NT2/D1 (cell line): Measurements from ENCODE around the gene PSD.

Source experiments
- DNase-seq: peaks from one replicate; pipeline ENCODE4 v3.0.0-alpha.2; 2011; ENCODE audit warnings: low read depth, low spot score
- H3K27me3 ChIP-seq: 2 replicates; pipeline ENCODE4 v1.6.0; 2011; ENCODE audit warnings: mild to moderate bottlenecking; ENCODE audit not compliant: insufficient read length, insufficient read depth
- H3K36me3 ChIP-seq: 2 replicates; pipeline ENCODE4 v1.6.1; 2011; ENCODE audit warnings: mild to moderate bottlenecking, low read length, mixed read lengths; ENCODE audit not compliant: insufficient read depth, insufficient read length
- H3K4me1 ChIP-seq: 2 replicates; pipeline ENCODE4 v1.5.1; 2011; ENCODE audit not compliant: insufficient read depth, insufficient read length
- H3K4me3 ChIP-seq: 2 replicates; pipeline ENCODE4 v1.5.1; 2011; ENCODE audit warnings: low read depth; ENCODE audit not compliant: insufficient read length
- H3K9ac ChIP-seq: 2 replicates; pipeline ENCODE4 v1.6.0; 2011; ENCODE audit warnings: low read depth; ENCODE audit not compliant: insufficient read length
- H3K9me3 ChIP-seq: 2 replicates; pipeline ENCODE4 v1.5.1; 2011; ENCODE audit warnings: mild to moderate bottlenecking, low read length; ENCODE audit not compliant: insufficient read depth
- SUZ12 ChIP-seq: IDR thresholded peaks from 2 replicates; pipeline ENCODE4 v1.6.1; 2011; ENCODE audit not compliant: insufficient read length, insufficient read depth; ENCODE audit errors: extremely low read depth
- YY1 ChIP-seq: IDR thresholded peaks from 2 replicates; pipeline ENCODE4 v1.6.1; 2011; ENCODE audit not compliant: insufficient read length, insufficient read depth
- ZNF274 ChIP-seq: IDR thresholded peaks from 2 replicates; pipeline ENCODE4 v1.6.1; 2011; ENCODE audit warnings: mild to moderate bottlenecking, low read depth, low read length

PSD gene

GRCh38 chr10:102389894-102390293, 28.7 kb downstream of the PSD start:
- H3K36me3 ChIP-seq: no peaks in the 10 kb centered on the region

GRCh38 chr10:102384606-102385429, 33.8 kb downstream of the PSD start:
- Histone ChIP-seq H3K9me3 (no peaks in the 10 kb centered on the region), H3K27me3 (no peaks in the 10 kb centered on the region), H3K36me3 (peaks cover 28% of the 10 kb centered on the region), H3K4me3 (no peak overlapping the region), H3K4me1 (no peaks in the 10 kb centered on the region), H3K9ac (no peak overlapping the region)
- no peak for TF ChIP-seq ZNF274
- no peak for TF ChIP-seq SUZ12
- no peak for TF ChIP-seq YY1
- DNase-seq: no peak

More at GRCh38 chr10:102389894-102390293, 28.7 kb downstream of the PSD start:
- peaks cover 5% of the 10 kb centered on the region for H3K4me1 ChIP-seq
- no peak overlapping the region for H3K4me3 ChIP-seq
- TF ChIP-seq ZNF274 (no peak), YY1 (no peak), SUZ12 (no peak)
- H3K9me3 ChIP-seq: no peaks in the 10 kb centered on the region
- no peak overlapping the region for H3K9ac ChIP-seq
- peaks cover 4% of the 10 kb centered on the region for H3K27me3 ChIP-seq
- no peak for DNase-seq

- Histone ChIP-seq H3K9ac (no peak overlapping the region), H3K4me1 (no peaks in the 10 kb centered on the region), H3K27me3 (no peaks in the 10 kb centered on the region), H3K4me3 (no peak overlapping the region), H3K36me3 (peaks cover 36% of the 10 kb centered on the region), H3K9me3 (no peaks in the 10 kb centered on the region)
- TF ChIP-seq SUZ12: no peak
- TF ChIP-seq YY1: no peak
- DNase-seq: no peak
Observed at GRCh38 chr10:102384053-102384452, 34.5 kb downstream of the PSD start.

GRCh38 chr10:102382871-102383270, 35.7 kb downstream of the PSD start:
- DNase-seq: no peak
- Histone ChIP-seq H3K27me3 (no peaks in the 10 kb centered on the region), H3K36me3 (peaks cover 45% of the 10 kb centered on the region), H3K4me3 (no peak overlapping the region), H3K9ac (no peak overlapping the region), H3K9me3 (no peaks in the 10 kb centered on the region), H3K4me1 (no peaks in the 10 kb centered on the region)
- TF ChIP-seq YY1 (no peak), SUZ12 (no peak), ZNF274 (no peak)

GRCh38 chr10:102381983-102382382, 36.6 kb downstream of the PSD start:
- H3K9ac ChIP-seq: no peak overlapping the region
- H3K36me3 ChIP-seq: peaks cover 49% of the 10 kb centered on the region
- TF ChIP-seq ZNF274: no peak
- TF ChIP-seq YY1: no peak
- H3K4me1 ChIP-seq: no peaks in the 10 kb centered on the region
- no peaks in the 10 kb centered on the region for H3K9me3 ChIP-seq
- H3K4me3 ChIP-seq: no peak overlapping the region
- H3K27me3 ChIP-seq: no peaks in the 10 kb centered on the region
- no peak for DNase-seq

GRCh38 chr10:102379383-102379782, 39.2 kb downstream of the PSD start:
- H3K4me3 ChIP-seq: no peak overlapping the region
- DNase-seq: no peak
- H3K36me3 ChIP-seq: peaks cover 69% of the 10 kb centered on the region
- H3K27me3 ChIP-seq: no peaks in the 10 kb centered on the region
- no peaks in the 10 kb centered on the region for H3K4me1 ChIP-seq
- TF ChIP-seq ZNF274: no peak
- no peak for TF ChIP-seq SUZ12
- H3K9ac ChIP-seq: no peak overlapping the region
- H3K9me3 ChIP-seq: no peaks in the 10 kb centered on the region

- no peak for TF ChIP-seq SUZ12
- no peak for TF ChIP-seq ZNF274
- TF ChIP-seq YY1: no peak
- Histone ChIP-seq H3K9me3 (no peaks in the 10 kb centered on the region), H3K4me3 (no peak overlapping the region)
Observed at GRCh38 chr10:102376901-102377300, 41.7 kb downstream of the PSD start.

GRCh38 chr10:102375867-102376266, 42.7 kb downstream of the PSD start:
- no peak for DNase-seq
- H3K4me3 ChIP-seq: no peak overlapping the region
- H3K9me3 ChIP-seq: peaks cover 5% of the 10 kb centered on the region
- peaks cover 76% of the 10 kb centered on the region for H3K36me3 ChIP-seq
- H3K4me1 ChIP-seq: no peaks in the 10 kb centered on the region
- TF ChIP-seq YY1 (no peak), ZNF274 (no peak), SUZ12 (no peak)
- no peak overlapping the region for H3K9ac ChIP-seq
- no peaks in the 10 kb centered on the region for H3K27me3 ChIP-seq

More at GRCh38 chr10:102376901-102377300, 41.7 kb downstream of the PSD start:
- H3K4me1 ChIP-seq: no peaks in the 10 kb centered on the region
- no peaks in the 10 kb centered on the region for H3K27me3 ChIP-seq
- peaks cover 72% of the 10 kb centered on the region for H3K36me3 ChIP-seq
- no peak for DNase-seq
- H3K9ac ChIP-seq: no peak overlapping the region
